Stimulated activated CD4-positive, alpha-beta T cell treated with anti-CD3 and anti-CD28 coated beads, Interleukin-1b, Interleukin-23, amount 100 ng/mL, for 48 hours (primary cell): Measurements from ENCODE around the gene DGLUCY.
"Not testable (repeated sequence)": the region's sequence is repeated elsewhere in the genome, so short reads cannot be mapped to it uniquely, and the experiment has no call there.

Experiments used
- DNase-seq: peaks from one replicate; pipeline ENCODE4 v3.0.0-alpha.2; 2020

The DGLUCY gene, protein sequence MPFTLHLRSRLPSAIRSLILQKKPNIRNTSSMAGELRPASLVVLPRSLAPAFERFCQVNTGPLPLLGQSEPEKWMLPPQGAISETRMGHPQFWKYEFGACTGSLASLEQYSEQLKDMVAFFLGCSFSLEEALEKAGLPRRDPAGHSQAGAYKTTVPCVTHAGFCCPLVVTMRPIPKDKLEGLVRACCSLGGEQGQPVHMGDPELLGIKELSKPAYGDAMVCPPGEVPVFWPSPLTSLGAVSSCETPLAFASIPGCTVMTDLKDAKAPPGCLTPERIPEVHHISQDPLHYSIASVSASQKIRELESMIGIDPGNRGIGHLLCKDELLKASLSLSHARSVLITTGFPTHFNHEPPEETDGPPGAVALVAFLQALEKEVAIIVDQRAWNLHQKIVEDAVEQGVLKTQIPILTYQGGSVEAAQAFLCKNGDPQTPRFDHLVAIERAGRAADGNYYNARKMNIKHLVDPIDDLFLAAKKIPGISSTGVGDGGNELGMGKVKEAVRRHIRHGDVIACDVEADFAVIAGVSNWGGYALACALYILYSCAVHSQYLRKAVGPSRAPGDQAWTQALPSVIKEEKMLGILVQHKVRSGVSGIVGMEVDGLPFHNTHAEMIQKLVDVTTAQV

DNA sequence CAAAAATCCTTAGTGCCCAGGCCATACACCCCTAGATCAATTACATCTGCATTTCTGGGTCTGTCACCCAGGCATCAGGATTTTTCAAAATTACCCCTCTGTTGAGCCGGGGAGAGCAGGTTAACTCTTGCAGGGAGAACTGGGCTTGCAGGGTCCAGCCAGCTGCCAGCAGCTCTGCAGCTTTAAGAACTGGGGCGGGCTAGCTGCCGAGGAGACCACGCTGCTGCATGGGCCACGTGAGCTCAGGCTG, at the start of gene DGLUCY:
TSS of gene DGLUCY (plus strand) at position 245 of the 250 bp plus-strand sequence. CDS start 46,222 bp downstream, outside the sequence.
- peak; percentile 72 for DNase-seq

DNA sequence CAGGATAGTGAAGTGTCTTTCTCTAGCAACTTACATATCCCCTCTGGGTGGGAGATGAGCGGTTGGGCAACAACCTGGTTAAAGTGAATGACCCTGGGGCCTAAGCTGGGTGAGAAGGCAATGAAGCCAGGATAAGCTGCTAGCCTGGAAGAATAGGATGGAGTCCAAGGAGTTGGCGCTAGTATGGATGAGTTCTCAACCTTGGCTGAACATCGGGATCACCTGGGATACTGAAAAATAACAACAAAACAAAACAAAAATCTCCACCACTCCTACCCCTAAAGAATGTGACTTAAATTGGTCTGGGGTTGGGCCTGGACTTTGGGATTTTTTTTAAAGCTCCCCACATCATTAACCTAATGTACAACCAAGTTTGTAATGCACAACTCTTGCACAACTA, 48.6 kb upstream of the DGLUCY start:
- no peak for DNase-seq

DNA sequence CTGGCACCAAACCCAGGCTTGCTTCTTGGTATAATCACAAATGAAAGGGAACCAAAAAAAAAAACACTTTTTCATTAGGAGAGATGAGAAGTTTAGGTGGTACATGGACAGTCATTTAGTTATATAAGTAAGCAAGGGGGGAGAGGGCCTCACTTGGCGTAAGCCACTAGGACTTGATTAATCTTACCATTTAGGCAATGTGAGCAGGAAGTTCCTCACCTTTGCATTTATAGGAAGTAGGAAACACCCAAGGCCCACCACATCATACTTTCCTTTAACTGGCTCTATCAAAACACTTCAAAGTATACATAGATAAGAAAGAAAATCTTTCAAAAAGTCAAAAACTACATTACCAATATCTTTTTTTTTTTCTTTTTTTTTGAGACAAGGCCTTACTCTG, 46.7 kb upstream of the DGLUCY start:
- peak; percentile 32 for DNase-seq

DNA sequence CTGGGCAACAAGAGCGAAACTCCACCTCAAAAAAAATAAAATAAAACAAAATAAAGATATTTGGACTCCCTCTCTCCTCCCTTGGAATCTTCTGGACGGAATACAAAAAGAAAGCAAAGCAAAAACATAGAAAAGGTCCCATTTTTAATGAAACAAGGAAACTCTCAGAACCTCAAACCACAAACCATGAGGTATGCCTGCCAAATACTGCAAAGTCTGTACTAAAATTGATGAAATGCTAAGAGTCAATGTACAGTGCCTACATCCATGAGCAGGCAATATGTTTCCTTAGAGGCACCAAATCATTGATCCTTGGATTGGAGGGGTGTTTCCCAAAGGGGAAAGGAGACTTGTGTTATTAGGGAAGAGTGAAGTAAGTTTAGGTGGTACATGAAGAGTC, 45.2 kb upstream of the DGLUCY start:
- no peak for DNase-seq

DNA sequence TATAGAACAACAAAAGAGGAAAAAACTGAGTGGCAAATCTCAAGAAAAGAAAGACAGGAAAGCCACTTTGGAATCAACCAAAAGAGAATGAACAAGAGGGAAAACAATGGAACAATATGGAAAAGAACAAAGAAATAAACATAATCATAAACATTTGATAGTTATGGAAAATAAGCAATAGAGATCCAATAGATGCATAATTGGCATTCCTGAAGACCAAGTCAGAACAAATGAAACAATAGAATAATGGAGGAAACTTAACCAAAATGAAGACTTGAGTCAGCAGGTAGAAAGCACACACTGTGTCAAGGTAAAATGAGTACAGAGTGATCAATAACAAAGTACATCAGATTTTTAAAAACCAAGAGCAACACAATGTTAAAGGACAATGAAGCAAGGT, 43.3 kb upstream of the DGLUCY start:
- no peak for DNase-seq

DNA sequence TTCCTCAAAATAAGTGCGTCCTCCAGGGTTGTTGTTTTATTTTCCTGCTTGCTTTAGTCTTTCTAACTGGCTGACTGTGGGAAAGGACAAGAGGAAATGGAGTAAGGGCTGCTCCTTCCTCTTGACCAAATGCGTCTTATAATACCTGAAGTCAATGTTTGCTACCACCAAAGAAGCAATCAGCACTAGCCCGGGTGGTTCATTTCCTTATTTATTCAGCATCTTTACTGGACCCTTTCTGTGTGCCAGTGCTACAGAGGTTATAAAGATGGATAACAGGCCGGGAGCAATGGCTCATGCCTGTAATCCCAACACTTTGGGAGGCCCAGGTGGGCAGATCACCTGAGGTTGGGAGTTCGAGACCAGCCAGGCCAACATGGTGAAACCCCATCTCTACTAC, 38.3 kb upstream of the DGLUCY start:
- no peak for DNase-seq

DNA sequence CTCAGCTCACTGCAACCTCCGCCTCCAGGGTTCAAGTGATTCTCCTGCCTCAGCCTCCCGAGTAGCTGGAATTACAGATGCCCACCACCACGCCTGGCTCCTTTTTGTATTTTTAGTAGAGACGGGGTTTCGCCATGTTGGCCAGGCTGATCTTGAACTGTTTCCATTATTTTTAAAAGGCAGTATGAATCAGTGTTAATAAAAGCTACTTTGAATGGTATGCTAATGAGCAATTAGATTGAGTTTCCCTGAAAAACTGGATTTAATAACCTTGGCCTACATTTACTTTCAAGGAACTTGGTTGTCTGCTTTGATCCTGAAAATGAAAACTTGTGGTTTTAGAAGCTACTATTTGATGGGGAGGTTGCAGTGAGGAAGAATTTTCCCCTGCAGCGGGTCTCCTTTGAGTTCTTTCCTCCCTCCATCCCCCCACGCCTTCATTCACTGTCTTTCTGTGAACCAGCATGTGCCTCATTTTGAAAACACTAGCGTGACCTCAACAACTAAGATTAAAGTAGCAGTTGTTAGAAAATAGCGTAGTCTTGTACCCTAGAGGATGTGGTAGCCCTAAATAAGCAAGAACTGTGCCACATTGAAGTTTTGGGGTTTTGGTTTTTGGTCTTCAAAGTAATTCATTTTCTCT, 35.7 kb upstream of the DGLUCY start:
- peak; percentile 53 for DNase-seq

DNA sequence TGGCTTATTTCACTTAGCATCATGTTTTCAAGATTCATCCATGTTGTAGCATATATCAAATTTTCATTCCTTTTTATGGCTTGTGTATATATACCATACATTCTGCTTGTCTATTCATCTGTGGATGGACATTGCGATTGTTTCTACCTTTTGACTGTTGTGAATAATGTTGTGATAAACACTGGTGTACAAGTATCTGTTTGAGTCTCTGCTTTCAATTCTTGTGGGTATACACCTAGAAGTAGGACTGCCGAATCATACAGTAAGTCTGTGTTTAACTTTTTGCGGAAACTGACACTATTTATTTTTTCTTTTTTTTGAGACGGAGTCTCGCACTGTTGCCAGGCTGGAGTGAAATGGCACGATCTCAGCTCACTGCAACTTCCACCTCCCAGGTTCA, 33.8 kb upstream of the DGLUCY start:
- no peak for DNase-seq

DNA sequence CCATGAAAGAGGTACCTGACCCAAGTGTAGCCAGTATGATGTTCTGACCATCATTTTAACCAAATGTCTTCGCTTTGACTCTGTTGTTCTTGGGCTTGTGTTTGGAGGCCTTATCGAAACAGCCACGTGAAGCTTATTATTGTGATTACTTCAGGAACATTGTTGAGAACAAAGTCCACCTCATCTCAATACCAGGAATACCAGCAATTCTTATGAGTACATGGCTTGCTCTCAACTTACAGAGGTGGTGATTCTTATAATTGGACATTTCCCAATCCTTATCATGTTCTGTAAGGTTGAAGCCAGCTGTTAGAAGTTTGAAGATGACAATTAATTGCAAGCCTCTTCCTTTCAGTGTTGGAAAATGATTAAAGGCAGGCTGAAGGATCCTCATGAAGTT, 31.6 kb upstream of the DGLUCY start:
- no peak for DNase-seq

DNA sequence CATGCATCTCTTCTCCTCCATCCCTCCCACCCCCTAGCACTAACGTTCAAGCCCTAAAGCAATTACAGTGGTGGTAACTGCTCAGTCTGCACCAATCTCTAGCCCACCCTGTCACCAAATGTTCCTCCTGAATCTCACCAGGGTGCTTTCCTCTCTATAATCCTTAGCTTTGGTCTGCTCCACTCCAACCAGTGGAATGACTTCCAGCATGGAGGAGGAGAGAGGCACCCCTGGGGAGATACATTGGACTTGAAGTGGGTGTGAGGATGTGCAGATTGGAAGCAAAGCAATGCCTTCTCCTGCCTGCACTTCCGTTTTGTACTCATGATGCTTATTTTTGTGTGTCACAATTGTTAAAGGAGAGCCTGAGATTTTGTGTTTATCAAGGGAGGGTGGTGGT, 29.4 kb upstream of the DGLUCY start:
- DNase-seq: no peak

DNA sequence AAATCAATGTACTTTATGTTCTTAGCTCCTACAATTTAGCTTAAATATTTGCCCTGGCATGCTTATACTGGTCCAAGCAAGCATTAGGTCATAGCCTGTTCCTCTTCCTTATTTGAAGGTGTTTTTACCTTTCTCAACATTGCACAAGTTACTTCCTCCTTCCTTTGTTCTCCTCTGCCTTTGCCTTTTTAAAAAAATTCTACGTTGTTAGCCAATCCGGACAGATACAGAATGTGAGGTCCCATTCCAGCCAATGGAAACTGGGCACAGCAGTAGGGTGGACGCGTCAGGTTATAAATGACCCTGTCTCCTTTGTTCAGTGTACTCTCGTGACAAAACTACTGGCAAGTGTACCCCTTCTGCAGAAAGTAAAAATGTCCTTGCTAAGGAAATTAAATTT, 26.4 kb upstream of the DGLUCY start:
- DNase-seq: not testable (repeated sequence)

DNA sequence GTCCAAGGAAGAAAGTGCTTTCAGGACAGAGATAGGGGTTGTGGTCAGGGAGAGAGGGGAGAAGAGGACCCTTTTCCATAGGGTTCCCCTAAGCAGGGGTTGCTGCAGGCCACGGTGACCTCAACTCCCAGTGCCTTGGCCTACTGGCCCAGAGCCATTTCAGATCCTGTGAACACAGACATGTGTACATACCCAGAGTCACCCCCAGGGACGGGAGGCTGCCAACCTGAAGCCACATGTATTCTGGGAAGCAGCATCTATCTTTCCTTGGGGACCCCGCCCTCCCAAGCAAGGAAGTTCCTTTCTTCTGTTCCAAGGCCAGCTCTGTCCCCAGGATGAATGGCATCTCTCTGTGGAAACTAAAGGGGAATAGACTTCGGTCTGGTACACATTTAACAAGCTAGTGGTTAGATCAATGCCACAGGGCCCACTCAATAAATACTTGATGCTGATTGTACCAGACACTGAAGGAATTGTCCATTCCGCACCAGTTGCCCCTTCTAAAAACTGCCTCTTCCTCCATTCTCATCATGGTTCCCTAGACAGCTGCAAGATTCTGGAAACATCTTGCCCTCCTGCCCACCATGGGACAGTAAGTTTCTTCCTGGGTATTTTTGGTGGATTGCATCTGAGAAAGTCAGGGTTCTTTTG, 25.2 kb upstream of the DGLUCY start:
- DNase-seq: no peak

DNA sequence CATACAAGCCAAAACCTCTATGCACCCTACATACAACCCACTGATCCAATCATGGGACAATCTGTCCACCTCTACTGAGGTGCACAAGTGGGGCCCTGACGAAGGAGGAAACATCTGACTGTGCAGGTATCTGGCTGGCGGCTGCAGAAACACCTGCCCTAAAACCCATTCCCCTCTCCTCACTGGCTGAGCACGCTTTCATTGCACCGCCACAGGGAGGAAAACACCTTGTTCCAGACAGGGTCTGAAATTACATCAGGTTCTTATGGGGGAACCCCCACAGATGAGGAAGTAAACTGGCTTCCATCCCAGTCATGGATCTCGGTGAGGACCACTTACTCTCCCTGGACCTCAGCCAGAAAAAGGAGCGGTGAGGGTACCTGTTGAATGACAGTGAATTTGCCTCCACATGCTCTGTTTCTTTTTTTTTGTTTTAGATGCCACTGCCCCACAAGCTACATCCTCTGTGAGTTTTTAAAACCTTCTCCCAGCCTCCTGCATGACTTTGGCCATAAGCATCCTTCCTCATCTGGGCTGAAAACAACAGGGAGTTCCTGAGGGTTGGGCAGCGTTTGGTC, 23.8 kb upstream of the DGLUCY start:
- DNase-seq: no peak

DNA sequence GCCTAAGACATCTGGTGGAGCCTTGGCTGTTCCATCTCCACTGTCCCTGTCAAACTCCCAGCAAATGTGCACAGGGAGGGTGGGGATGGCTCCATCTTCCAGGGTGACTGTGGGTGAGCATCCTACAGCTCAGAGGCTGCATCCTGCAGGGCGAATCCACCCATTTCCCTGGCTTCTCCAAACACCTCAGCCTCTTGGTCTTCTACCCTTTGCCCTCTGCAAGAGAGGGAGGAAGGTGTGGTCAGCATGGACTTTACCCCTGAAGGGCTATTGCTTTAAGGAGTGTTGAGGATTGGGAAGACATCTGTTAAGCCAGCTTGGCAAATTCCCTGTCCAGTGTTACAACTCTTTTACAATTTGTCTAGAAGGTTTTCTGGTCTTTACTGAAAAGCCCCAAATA, 23.1 kb upstream of the DGLUCY start:
- no peak for DNase-seq

DNA sequence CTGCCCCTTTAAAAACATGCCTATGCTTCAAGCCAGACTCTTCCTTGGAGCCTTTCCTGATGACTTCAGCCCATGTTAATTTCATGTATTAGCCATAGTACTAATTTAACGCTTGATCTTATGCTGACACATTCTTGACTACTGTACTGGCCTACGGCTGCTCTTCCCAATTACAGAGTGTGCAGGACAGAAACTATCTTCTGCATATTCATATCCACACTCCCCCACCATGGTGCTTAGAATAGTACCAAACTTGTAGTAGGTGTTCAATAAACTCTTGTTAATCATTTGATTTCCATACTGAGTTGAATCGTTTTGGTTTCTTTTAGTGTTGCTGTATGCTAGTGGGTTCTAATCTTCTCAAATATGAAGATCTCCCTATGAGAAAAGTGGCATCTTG, 21.8 kb upstream of the DGLUCY start:
- DNase-seq: no peak

DNA sequence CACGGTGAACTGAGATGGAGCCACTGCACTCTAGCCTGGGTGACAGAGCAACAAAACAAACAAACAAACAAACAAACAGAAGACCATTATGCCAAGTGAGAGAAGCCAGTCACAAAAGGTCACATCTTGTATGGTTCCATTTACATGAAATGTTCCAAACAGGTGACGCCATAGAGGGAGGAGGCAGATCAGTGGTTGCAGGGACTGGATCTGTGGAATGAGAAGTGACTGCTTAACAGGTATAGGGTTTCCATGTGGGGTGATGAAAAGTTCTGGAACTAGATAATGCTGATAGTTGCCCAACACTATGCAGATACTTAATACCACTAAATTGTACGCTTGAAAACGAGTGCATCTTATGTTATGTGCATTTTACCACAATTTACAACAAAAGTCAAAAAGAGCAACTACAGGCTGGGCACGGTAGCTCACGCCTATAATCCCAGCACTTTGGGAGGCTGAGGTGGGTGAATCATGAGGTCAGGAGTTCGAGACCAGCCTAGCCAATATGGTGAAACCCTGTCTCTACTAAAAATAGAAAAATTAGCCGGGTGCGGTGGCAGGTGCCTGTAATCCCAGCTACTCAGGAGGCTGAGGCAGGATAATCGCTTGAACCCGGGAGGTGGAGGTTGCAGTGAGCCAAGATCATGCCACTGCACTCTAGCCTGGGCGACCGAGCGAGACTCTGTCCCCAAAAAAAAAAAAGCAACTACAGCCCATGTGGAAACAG, 20.0 kb upstream of the DGLUCY start:
- not testable (repeated sequence) for DNase-seq

DNA sequence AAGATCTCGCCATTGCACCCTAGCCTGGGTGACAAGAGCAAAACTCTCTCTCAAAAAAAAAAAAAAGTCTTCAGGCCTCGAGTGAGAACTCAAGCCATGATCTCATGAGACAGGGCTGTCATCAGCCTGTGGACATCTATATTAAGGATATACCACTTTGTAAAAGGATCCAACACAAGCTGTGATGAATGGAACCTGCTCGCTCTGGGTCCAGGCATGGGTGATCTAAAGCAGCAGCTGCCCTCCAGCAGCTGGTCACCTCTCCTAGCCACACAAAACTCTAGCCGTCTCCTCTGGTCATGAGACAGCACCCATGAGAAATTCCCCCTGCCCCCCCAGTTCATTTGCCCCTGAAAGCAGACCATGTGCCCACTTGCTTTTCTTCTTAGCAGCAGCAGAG, 19.1 kb upstream of the DGLUCY start:
- DNase-seq: no peak

DNA sequence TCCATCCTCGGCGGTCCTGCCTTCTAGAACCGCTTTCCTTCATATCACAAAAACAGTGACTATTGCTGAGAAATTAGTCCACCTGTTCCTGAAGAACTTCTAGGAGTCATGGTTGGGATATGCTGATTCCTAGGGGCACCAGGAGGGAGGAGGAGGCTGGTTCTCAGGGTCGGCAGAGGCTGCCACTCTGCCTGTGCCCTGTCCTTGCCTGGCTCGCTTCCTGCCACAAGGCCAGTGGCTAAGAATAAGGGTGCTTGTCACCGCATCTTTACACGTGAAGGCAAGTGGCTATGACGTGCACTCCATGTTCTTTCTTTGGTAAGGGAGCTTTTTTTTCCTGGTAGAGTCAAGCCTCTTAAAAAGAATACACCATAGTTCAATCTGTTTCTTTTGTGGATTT, 18.7 kb upstream of the DGLUCY start:
- no peak for DNase-seq

DNA sequence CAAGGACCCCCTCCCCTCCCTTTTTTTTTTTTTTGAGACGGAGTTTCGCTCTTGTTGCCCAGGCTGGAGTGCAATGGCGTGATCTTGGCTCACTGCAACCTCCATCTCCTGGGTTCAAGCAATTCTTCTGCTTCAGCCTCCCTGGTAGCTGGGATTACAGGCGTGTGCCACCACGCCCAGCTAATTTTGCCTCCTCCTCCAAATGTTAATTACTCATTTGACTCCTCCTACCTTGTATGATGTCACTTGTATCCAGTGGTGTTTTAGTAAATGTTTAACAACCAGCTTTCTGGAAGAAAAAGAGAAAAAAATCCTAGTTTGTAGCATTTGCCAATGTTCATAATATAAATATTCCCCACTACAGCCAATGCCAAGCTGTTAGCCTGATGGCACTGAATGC, 16.2 kb upstream of the DGLUCY start:
- DNase-seq: not testable (repeated sequence)

DNA sequence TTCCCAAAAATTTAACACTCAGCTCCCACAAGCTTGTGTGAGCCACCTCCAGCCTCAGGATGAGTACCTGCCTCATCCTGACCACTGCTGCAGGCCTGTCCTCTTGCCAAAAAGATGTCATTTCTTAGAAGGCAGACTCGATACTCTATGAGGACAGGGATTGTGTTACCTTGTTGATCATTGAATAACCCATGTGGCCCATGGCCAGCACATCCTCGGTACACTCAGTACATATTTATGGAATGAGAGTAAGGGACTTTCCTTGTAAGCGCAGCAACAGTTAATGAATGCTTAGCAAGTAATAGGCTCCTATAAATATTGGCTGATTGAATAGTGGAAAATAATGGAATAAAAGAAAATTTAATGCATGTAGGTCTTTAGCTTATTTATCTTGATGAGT, 15.3 kb upstream of the DGLUCY start:
- DNase-seq: no peak

DNA sequence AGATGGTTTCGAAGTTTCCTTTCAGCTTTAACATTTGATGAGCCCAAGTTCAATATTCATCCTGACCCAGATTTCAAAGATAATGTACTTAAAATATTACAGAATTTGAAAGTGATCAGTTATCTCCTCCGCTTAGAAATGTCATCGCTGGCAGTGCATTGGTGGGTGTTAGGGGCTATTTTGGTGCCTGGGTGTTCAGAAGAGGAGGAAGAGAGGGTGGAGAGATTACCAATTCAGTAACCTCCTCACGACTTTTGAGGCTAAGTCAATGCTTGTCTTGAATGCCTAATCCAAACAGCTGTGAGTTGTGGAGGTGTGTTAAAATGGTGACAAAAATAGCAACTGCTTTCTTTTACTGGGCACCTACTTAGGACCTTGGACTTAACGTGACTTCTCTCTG, 13.8 kb upstream of the DGLUCY start:
- no peak for DNase-seq

DNA sequence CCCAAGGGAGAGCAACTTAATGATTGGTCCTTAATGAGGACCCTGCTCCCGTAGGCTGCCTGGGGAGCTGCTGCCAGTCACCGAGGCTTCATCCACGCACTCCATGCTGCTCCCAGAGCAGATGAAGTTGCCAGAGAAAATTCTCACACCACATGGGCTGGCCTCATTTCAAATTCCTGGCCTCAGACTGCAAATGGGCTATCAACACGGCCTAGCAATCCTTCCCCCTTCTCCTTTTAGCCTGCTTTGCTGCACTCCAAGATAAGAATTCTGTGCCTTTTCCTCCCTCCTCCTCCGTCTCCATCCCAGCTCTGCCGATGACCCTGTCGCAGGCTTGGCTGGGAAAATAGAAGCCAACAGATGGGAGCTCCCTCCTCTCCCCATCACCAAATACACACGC, 10.8 kb upstream of the DGLUCY start:
- DNase-seq: no peak
